K562 (cell line): ENCODE data around the gene BZW2. TPM values are rescaled to one million over a fixed set of nuclear protein-coding genes. Genes with fewer than 3 reads are reported as not detected.
A peak's percentile ranks its signal among the peaks of the same experiment; 100 is the strongest.

Source experiments
- ATAC-seq: fragments of 200-7000 bp; cut with Tn5 transposase; 3 replicates; pipeline ENCODE4 v1.9.1; 2020; ENCODE audit warnings: moderate library complexity
- BruUV-seq: library from RNA; stranded (reverse); fragments of 400-500 nt; replicated peaks from 2 replicates; lab custom pipeline; 2021; lab: Mats Ljungman, UMichigan
- CTCF ChIA-PET: fragments of 300-600 bp; formaldehyde crosslinking; extraction: SDS; loops from one replicate; lab custom pipeline; 2021; ENCODE audit warnings: low intra/inter-chr PET ratio; lab: Yijun Ruan, JAX
- POLR2A ChIA-PET: fragments of 300-600, 350-650 bp; sonication (Branson Sonifier 250); formaldehyde crosslinking; extraction: SDS; loops from one replicate; lab custom pipeline; 2021; ENCODE audit warnings: antibody characterized with exemption, inconsistent platforms; lab: Yijun Ruan, JAX
- DNase-seq, 4 experiments: peaks; one replicate each; pipeline versions ENCODE4 v3.0.0 to v3.0.0-alpha.2; 2011 to 2018; ENCODE audit warnings: low spot score in 3 of 4, mixed read lengths in 3 of 4; ENCODE audit errors: extremely low read depth in 1 of 4
- FAIRE-seq: peaks from 2 replicates; lab custom pipeline; 2011; peaks lifted over from hg19 to GRCh38; lab: Jason Lieb, UNC
- H2AFZ ChIP-seq: 2 replicates; pipeline ENCODE4 v1.6.0; 2011; ENCODE audit warnings: low read depth, low read length, control low read depth, inconsistent platforms
- H3K27ac ChIP-seq: fragments of 200-600 bp; 3 replicates; pipeline ENCODE4 v1.8.0; 2011; ENCODE audit warnings: low read depth, mild to moderate bottlenecking, control low read depth, inconsistent platforms, low read length, moderate library complexity, mixed read lengths; ENCODE audit errors: extremely low read depth
- H3K27me3 ChIP-seq, 2 experiments: fragments of 300-600 bp in 1 of 2; 2 replicates in 1 of 2; 3 replicates in 1 of 2; pipeline versions ENCODE4 v1.6.0 to v1.8.0; 2011; ENCODE audit warnings: inconsistent platforms in 2 of 2, low read length in 2 of 2, mild to moderate bottlenecking in 1 of 2, mixed read lengths in 1 of 2, moderate library complexity in 1 of 2; ENCODE audit not compliant: control insufficient read depth in 2 of 2, insufficient read depth in 2 of 2
- H3K36me3 ChIP-seq: fragments of 300-600 bp; 3 replicates; pipeline ENCODE4 v1.8.0; 2011; ENCODE audit warnings: mild to moderate bottlenecking, low read length, inconsistent platforms; ENCODE audit not compliant: control insufficient read depth, insufficient read depth
- H3K4me1 ChIP-seq, 2 experiments: fragments of 200-600 bp in 1 of 2; replicated peaks in 1 of 2; 2 replicates in 1 of 2; 3 replicates in 1 of 2; pipeline versions ENCODE4 v1.5.1 to v1.8.0; 2011; ENCODE audit warnings: inconsistent platforms in 2 of 2, low read length in 2 of 2, mild to moderate bottlenecking in 1 of 2, mixed read lengths in 1 of 2, moderate library complexity in 1 of 2; ENCODE audit not compliant: control insufficient read depth in 2 of 2, insufficient read depth in 2 of 2
- H3K4me2 ChIP-seq: 2 replicates; pipeline ENCODE4 v1.6.1; 2011; ENCODE audit warnings: low read length, control low read depth, inconsistent platforms, mixed read lengths; ENCODE audit not compliant: insufficient read depth
- H3K4me3 ChIP-seq: fragments of 200-600 bp; sonication (generic), shearing (Covaris generic); 2 replicates; pipeline ENCODE4 v1.5.1; 2016; ENCODE audit warnings: control low read depth, inconsistent platforms
- H3K79me2 ChIP-seq: fragments of 200-600 bp; 3 replicates; pipeline ENCODE4 v1.8.0; 2011; ENCODE audit warnings: low read length, inconsistent platforms; ENCODE audit not compliant: control insufficient read depth, insufficient read depth
- H3K9ac ChIP-seq, 2 experiments: 2 replicates each; pipeline versions ENCODE4 v1.6.0 to v1.6.1; 2011; ENCODE audit warnings: low read depth in 2 of 2, low read length in 2 of 2, control low read depth in 1 of 2, inconsistent platforms in 1 of 2, mild to moderate bottlenecking in 1 of 2, mixed read lengths in 1 of 2; ENCODE audit not compliant: insufficient read depth in 1 of 2
- H3K9me1 ChIP-seq: one replicate; pipeline ENCODE4 v1.6.0; 2011; ENCODE audit warnings: inconsistent platforms, mild to moderate bottlenecking, low read length, moderate library complexity; ENCODE audit not compliant: control insufficient read depth, insufficient read depth
- H3K9me3 ChIP-seq: replicated peaks from 2 replicates; pipeline ENCODE4 v1.5.1; 2011; ENCODE audit warnings: low read depth, low read length, inconsistent platforms; ENCODE audit not compliant: control insufficient read depth, insufficient read depth
- H4K20me1 ChIP-seq: replicated peaks from 2 replicates; pipeline ENCODE4 v1.6.1; 2011; ENCODE audit warnings: low read length, inconsistent platforms, mixed read lengths; ENCODE audit not compliant: control insufficient read depth, insufficient read depth
- ARID1B ChIP-seq: fragments of 450-650 bp; IDR thresholded peaks from 2 replicates; pipeline ENCODE4 v1.6.1; 2016; ENCODE audit warnings: antibody characterized with exemption, mild to moderate bottlenecking, inconsistent platforms
- ELF4 ChIP-seq: fragments of 450-650 bp; formaldehyde crosslinking; IDR thresholded peaks from 2 replicates; pipeline ENCODE4 v1.4.0; 2022; ENCODE audit warnings: missing genetic modification characterization
- GABPA ChIP-seq: fragments of 200-800 bp; sonication (Bioruptor generic); conservative IDR thresholded peaks from 2 replicates; pipeline ENCODE4 v1.6.1; 2016; ENCODE audit warnings: low read depth, missing genetic modification characterization, missing compliant biosample characterization
- GABPB1 ChIP-seq: sonication (generic); formaldehyde crosslinking; IDR thresholded peaks from 2 replicates; pipeline ENCODE4 v1.8.0; 2022; ENCODE audit warnings: mild to moderate bottlenecking, missing genetic modification reagents
- MED1 ChIP-seq: sonication (generic); formaldehyde crosslinking; IDR thresholded peaks from 2 replicates; pipeline ENCODE4 v1.8.1; 2023; ENCODE audit warnings: missing genetic modification reagents, borderline replicate concordance
- OTX1 ChIP-seq: fragments of 450-650 bp; formaldehyde crosslinking; IDR thresholded peaks from 2 replicates; pipeline ENCODE4 v1.4.0; 2022; ENCODE audit warnings: mild to moderate bottlenecking
- PML ChIP-seq: IDR thresholded peaks from 2 replicates; pipeline ENCODE4 v1.6.1; 2012; ENCODE audit warnings: low read length, inconsistent platforms
- REST ChIP-seq, 2 experiments: fragments of 450-650 bp; formaldehyde crosslinking in 1 of 2; IDR thresholded peaks; 2 replicates each; pipeline versions ENCODE4 v1.4.0 to v1.6.1; 2014 to 2020; ENCODE audit warnings: mild to moderate bottlenecking in 2 of 2, borderline replicate concordance in 1 of 2, low read depth in 1 of 2
- SNIP1 ChIP-seq: fragments of 450-650 bp; IDR thresholded peaks from 2 replicates; pipeline ENCODE4 v1.7.1; 2017; ENCODE audit warnings: low read depth, mild to moderate bottlenecking
- TCFL5 ChIP-seq: fragments of 250-450 bp; sonication (Bioruptor Pico); conservative IDR thresholded peaks from 2 replicates; pipeline ENCODE4 v1.6.1; 2021; ENCODE audit warnings: mild to moderate bottlenecking, moderate library complexity, matching md5 sums
- ZNF133 ChIP-seq: fragments of 250-450 bp; sonication (Bioruptor Pico); IDR thresholded peaks from 2 replicates; pipeline ENCODE4 v1.4.0; 2020; ENCODE audit warnings: mild to moderate bottlenecking
- ZNF184 ChIP-seq: sonication (generic); formaldehyde crosslinking; IDR thresholded peaks from 2 replicates; pipeline ENCODE4 v1.5.0; 2020; ENCODE audit warnings: missing genetic modification reagents
- ZNF551 ChIP-seq: fragments of 250-450 bp; sonication (Bioruptor Pico); IDR thresholded peaks from 2 replicates; pipeline ENCODE4 v1.5.0; 2021; ENCODE audit warnings: mild to moderate bottlenecking, moderate library complexity
- ZNF740 ChIP-seq, 3 experiments: fragments of 200-800 bp in 1 of 3; sonication (Bioruptor generic) in 1 of 3; sonication (generic) in 1 of 3; formaldehyde crosslinking in 1 of 3; IDR thresholded peaks; 2 replicates each; pipeline versions ENCODE4 v1.6.1 to v1.8.0; 2016 to 2022; ENCODE audit warnings: mild to moderate bottlenecking in 2 of 3, missing compliant biosample characterization in 2 of 3, missing genetic modification characterization in 2 of 3, missing genetic modification reagents in 1 of 3
- WGBS: fragments of 100-300 bp; shearing (Covaris generic); methylation state at CpG from one replicate; pipeline ENCODE4 v1.1.6; 2016; ENCODE audit warnings: low coverage, mixed read lengths; ENCODE audit not compliant: insufficient coverage; ENCODE audit errors: missing lambda C conversion rate; 5-methylcytosine and 5-hydroxymethylcytosine counted together
- in situ Hi-C: fragments of 300-500 bp; cut with MboI; formaldehyde crosslinking; loops from 4 replicates; pipeline ENCODE4 v1.15.0; 2018; ENCODE audit warnings: inconsistent platforms, mixed read lengths
- intact Hi-C: fragments of 100-400 bp; cut with micrococcal nuclease; formaldehyde crosslinking; loops from 2 replicates; pipeline ENCODE4 v1.14.2; 2022
- polyA plus RNA-seq, 8 experiments: library from polyadenylated mRNA; depleted of rRNA in 4 of 8; stranded (reverse) in 5 of 8; unstranded in 3 of 8; fragments of >200 nt; fragmentation: Nextera tagmentation in 2 of 8; fragmentation: Illumina TruSeq in 1 of 8; extraction: Ambion mirVana in 2 of 8; extraction: Trizol in 1 of 8; gene quantifications; 2 replicates each; pipeline versions ENCODE4 v1.2.1 to v1.2.3, GENCODE V29; 2011 to 2014; ENCODE audit warnings: inconsistent platforms in 1 of 8, missing spikeins in 1 of 8
- total RNA-seq, 7 experiments: library from RNA; depleted of rRNA in 6 of 7; stranded (reverse); fragments of >200 nt in 6 of 7; fragmentation: Illumina TruSeq in 2 of 7; extraction: Trizol in 2 of 7; gene quantifications; 2 replicates each; pipeline versions ENCODE4 v1.2.1 to v1.2.3, GENCODE V29; 2011 to 2021; ENCODE audit warnings: low replicate concordance in 1 of 7

BZW2 gene
- total and polyA plus RNA-seq, 9 of the 15 experiments (the other 6 are each of a cell fraction or from before 2014, with no cell fraction given) = 140 to 316 (median 173) TPM

- TF ChIP-seq REST (IDR thresholded peaks at IDR 0.05; ENCODE audit: borderline replicate concordance) (peak; percentile 9; the same call in 1 of the 2 replicates), REST (CRISPR knock-in tag; IDR thresholded peaks at IDR 0.05; ENCODE audit: low read depth) (no peak), ZNF184 (CRISPR knock-in tag) (no peak)
- TF ChIP-seq, all 486 proteins: peak for 3
These were observed 41.9 kb upstream of the BZW2 start (continued) for GRCh38 chr7:16604054-16604453.

GRCh38 chr7:16606704-16607103, 39.3 kb upstream of the BZW2 start:
- no peaks in the 10 kb centered on the region for H3K9me1 ChIP-seq
- CTCF ChIA-PET = no interaction called here
- BruUV-seq = no TSS peak
- TF ChIP-seq MED1 (CRISPR knock-in tag) (no peak), OTX1 (no peak), ZNF133 (CRISPR knock-in tag) (no peak), SNIP1 (no peak), GABPB1 (CRISPR knock-in tag) (no peak), PML (no peak), ZNF740 (CRISPR knock-in tag; IDR thresholded peaks at IDR 0.05) (no peak), ZNF740 (tag; IDR thresholded peaks at IDR 0.05) (no peak), ARID1B (no peak), ELF4 (CRISPR knock-in tag) (no peak), GABPA (tag) (no peak), TCFL5 (CRISPR knock-in tag) (no peak), ZNF551 (no peak)

More at GRCh38 chr7:16606704-16607103, 39.3 kb upstream of the BZW2 start:
- Histone ChIP-seq H3K36me3 (peaks cover 84% of the 10 kb centered on the region), H2AFZ (no peak overlapping the region), H3K4me2 (no peak overlapping the region), H3K9ac (no peak overlapping the region), H3K4me1 (no peaks in the 10 kb centered on the region), H3K4me3 (no peak overlapping the region), H4K20me1 (no peaks in the 10 kb centered on the region), H3K79me2 (no peaks in the 10 kb centered on the region), H3K9me3 (no peaks in the 10 kb centered on the region), H3K27me3 (no peaks in the 10 kb centered on the region), H3K27ac (no peak overlapping the region)
- no peak for DNase-seq
- in situ Hi-C loops (no loop called here), intact Hi-C loops (no loop called here)
- 88% methylated on average over 3 of the region's 3 CpGs for WGBS
- no peak for FAIRE-seq
- ATAC-seq = no peak
- POLR2A ChIA-PET = no interaction called here
